ENCODE results near the gene DOCK4. TPM values are rescaled to one million over a fixed set of nuclear protein-coding genes. Genes with fewer than 3 reads are reported as not detected.

DOCK4 gene
- total and polyA plus RNA-seq, 2 of the 8 experiments (the other 6 are each of a cell fraction or from before 2014, with no cell fraction given): 5.1 to 23.6 TPM

GRCh38 chr7:112122798-112123197, 83.4 kb downstream of the DOCK4 start (continued):
- TF ChIP-seq FOSL1 (IDR thresholded peaks at IDR 0.05; ENCODE audit: insufficient read depth, low read depth, low read length) (no peak), SP2 (IDR thresholded peaks at IDR 0.05; ENCODE audit: low read length) (no peak), TAF7 (optimal IDR thresholded peaks at IDR 0.05; ENCODE audit: borderline replicate concordance, low read depth, low read length) (no peak), EZH2 (IDR thresholded peaks at IDR 0.05; ENCODE audit: low read depth, low read length, severe bottlenecking) (no peak)

All from H1 (cell line).